HG03159 (cell line): ENCODE results near the gene PTPRC.

Experiments used
- ATAC-seq: cut with Tn5 transposase; IDR thresholded peaks from one replicate; pipeline ENCODE4 v1.9.1; 2021; ENCODE audit warnings: mild to moderate bottlenecking, moderate library complexity; ENCODE audit not compliant: unreplicated experiment

PTPRC gene

GRCh38 chr1:198669771-198670170 is 30.9 kb downstream of the PTPRC start:
- ATAC-seq, result no peak

- peak; percentile 45 for ATAC-seq
Measured at GRCh38 chr1:198671136-198671535, 32.3 kb downstream of the PTPRC start.

GRCh38 chr1:198672124-198672523 is 33.3 kb downstream of the PTPRC start:
- no peak for ATAC-seq

- no peak for ATAC-seq
Measured at GRCh38 chr1:198674009-198674408, 35.2 kb downstream of the PTPRC start.

GRCh38 chr1:198676253-198676652 is 37.4 kb downstream of the PTPRC start:
- ATAC-seq, result no peak

- no peak for ATAC-seq
Measured at GRCh38 chr1:198677027-198677426, 38.2 kb downstream of the PTPRC start.

GRCh38 chr1:198677871-198678270 is 39.0 kb downstream of the PTPRC start:
- no peak for ATAC-seq

- no peak for ATAC-seq
Measured at GRCh38 chr1:198678301-198678836, 39.5 kb downstream of the PTPRC start.

- ATAC-seq, result no peak
Measured at GRCh38 chr1:198678901-198679329, 40.1 kb downstream of the PTPRC start.

GRCh38 chr1:198679535-198680173 is 40.8 kb downstream of the PTPRC start:
- no peak for ATAC-seq

GRCh38 chr1:198680174-198680875 is 41.5 kb downstream of the PTPRC start:
- ATAC-seq, result no peak

- ATAC-seq, result no peak
Measured at GRCh38 chr1:198681252-198681651, 42.4 kb downstream of the PTPRC start.

- ATAC-seq, result peak; percentile 97
Measured at GRCh38 chr1:198681831-198682759, 43.3 kb downstream of the PTPRC start.

- ATAC-seq, result no peak
Measured at GRCh38 chr1:198682850-198683249, 44.0 kb downstream of the PTPRC start.

GRCh38 chr1:198683449-198683848 is 44.6 kb downstream of the PTPRC start:
- ATAC-seq, result no peak

GRCh38 chr1:198686069-198686728 is 47.4 kb downstream of the PTPRC start:
- no peak for ATAC-seq

GRCh38 chr1:198687429-198687828 is 48.6 kb downstream of the PTPRC start:
- ATAC-seq, result no peak

- ATAC-seq, result no peak
Measured at GRCh38 chr1:198691063-198691462, 52.2 kb downstream of the PTPRC start.

- ATAC-seq, result no peak
Measured at GRCh38 chr1:198693321-198693720, 54.5 kb downstream of the PTPRC start.

GRCh38 chr1:198694542-198694941 is 55.7 kb downstream of the PTPRC start:
- no peak for ATAC-seq

GRCh38 chr1:198696211-198696610 is 57.4 kb downstream of the PTPRC start:
- ATAC-seq, result peak; percentile 63
